ENCODE measurements around the gene SMIM5.

Gene SMIM5

DNA sequence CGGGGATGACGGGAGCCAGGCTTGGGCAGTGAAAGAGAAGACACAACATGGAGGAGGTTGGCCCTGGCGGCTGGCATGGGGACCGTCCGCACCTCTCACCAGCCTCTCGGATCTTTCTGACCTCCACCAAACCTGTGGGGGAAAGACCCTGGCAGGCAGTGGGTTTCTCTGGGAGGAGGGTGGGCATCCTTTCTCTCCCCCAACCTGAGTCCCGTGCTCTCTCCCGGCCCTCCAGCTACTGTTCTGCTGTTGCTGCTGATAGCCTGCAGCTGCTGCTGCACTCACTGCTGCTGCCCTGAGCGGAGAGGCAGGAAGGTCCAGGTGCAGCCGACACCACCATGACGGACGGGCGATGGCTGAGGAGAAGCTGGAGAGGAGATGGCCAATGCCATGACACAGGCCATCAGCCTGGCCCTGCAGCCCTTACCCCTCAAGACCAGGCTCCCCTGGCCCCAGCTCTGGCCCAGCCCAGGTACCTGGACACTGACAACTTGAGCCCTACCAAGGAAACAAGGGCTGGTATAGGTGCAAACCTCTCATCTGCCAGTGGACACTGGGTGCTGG lies 7.4 kb downstream of the SMIM5 start:
- no peak for DNase-seq (ENCODE audit: low read depth in 2 of 2)

DNA sequence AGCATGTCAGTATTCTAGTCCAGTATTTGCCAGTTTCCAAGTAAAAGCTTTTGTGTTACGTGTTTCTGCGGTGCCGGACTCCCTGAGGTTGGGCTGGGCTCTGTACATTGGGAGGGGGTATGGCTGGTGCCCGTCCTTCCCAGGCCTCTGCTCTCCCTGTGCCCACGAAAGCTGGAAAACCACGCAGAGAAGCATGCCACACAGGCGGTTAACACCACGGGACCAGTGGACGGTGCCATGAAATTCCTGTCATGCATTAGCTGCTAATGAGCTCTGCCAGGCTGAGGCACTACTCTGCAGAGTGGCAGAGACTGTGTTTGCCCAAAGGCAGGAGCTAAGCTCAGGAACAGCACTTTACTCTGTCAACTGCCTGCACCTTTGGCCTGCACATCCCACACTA lies 8.1 kb downstream of the SMIM5 start:
- DNase-seq (ENCODE audit: low read depth in 2 of 2): no peak

DNA sequence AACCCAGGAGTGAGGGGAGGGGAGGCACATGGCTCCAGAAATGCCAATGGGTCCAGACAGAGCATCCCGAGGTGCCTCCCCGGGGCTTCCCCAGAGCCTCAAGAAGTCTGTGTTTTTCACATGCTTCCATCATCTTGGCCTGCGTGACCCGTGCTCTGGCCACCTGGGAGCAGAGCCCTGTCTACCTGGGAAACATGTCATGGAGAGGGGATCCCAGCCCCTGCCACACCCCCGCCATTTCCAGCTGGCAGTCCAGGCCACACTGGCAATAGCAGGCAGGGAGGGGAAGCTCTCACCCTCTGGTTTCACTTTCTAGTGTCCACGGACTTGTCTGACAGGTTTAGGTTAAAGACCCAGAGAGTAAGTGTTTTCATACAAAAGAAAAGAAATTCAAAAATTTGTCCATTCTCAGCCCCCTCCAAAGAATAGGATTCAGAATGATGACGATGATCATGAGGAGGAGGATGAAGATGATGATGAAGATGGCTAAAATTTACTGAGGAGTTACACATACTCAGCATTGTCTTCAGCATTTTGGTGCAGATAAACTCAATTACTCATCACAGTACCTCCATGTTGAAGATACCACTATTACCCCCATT lies 9.0 kb downstream of the SMIM5 start:
- no peak for DNase-seq (ENCODE audit: low read depth in 2 of 2)

DNA sequence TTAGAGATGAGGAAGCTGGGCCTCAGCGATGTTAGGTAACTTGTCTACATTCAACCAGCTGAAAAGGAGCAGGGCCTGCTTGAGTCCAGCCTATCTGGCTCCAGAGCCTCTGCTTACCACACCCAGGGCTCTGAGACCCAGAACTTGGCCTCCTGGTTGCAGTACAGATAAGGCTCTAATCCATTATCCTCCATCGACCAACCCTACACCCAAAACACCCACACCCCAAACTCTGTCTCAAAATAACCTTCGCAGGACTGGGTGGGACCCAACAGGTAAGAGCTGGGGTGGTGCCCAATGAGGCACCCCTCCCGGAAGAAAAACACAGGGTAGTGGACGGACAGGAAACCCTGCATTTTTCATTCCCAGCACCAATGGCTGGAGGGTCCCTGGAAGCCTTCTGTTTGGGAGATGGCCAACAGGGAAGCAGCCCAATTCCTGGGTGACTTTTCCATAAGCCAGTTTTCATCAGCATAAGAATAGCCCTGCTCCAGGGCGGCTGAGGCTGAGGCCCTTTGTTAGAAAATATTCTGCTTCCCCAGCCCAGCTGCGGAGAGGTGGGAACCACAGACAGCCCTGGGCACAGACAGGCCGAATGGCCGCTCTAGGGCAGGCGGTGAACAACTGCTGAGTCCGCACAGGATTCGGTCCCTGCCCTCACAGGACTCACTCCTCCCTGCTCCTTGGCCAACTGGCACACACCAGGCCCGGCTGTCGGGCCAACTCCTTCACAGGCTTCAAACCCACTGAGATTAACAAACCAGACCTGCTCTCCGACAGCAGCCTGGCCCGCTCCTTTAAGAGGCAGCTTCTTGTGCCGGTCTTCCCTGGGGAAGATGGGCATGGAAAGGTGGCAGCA lies 9.8 kb downstream of the SMIM5 start:
- no peak for DNase-seq (ENCODE audit: low read depth in 2 of 2)

DNA sequence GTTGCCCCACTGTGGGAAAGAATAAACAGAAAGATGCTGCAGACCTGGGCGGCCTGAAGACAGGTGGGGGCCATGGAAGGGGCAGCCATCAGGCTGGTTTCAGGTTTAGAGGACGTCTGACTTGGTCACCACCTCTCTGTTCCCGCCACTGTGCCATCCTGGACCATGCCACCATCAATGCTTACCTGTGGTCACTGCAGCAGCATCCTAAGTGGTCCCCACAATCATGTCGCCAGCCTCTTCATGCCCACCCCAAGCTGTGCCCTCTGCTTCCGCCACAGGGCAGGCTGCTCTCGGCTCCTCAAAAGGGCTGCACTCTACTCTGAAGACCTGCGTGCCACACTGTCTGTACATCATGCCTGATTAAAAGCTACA lies 10.4 kb downstream of the SMIM5 start:
- DNase-seq (ENCODE audit: low read depth in 2 of 2): no peak

DNA sequence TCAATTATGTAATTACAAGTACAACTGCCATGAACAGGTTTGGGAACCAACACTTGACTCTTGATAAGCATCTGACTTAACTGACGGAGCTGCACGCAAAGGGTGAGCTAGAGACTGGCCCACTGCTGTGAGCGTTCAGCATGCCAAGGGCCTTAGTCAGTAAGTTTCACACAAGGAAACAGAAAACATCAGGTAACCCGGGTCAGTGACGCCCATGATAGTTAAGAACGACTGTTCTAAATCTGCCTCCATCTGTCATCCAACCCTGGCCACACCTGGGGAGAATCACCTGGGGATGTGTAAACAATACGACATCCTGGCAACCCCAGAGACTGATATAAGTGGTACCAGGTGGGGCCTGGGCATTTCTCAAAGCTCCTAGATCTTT lies 12.3 kb downstream of the SMIM5 start:
- DNase-seq (ENCODE audit: low read depth in 2 of 2): no peak

DNA sequence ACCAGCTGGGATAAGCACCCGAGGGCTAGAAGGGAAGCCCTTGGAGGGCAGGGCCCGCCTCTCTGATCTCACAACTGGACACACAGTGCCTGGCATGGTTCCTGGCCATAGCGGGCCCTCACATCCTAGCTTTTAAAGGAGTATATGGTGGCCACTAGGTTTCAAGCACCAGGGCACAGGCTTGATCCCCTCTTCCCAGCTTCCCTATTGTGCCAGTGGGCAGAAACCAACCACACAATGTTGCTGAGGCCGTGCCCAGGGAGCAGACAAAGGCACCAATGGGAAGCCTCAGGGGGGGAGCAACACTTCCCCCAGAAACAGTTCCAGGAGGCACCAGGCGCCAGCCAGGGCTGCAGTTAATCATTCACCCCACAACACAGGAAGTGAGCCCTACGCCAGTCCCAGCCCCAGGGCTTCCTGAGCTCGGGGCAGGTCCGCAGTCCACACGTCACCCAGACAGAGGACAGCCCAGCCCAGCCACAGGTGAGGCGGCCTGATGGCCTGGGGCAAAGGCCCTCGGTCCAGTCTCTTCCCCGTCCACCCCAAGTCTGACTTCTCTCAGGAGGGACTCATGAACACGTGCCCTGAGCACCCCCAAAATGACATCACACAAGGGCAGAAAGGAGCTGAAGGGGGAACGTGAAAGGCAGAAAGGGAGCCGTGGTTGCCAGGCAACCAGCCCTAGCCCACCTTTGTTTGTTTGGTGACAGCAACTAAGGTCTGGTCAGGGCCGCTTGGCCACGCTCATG lies 12.8 kb downstream of the SMIM5 start:
- DNase-seq (ENCODE audit: low read depth in 2 of 2): no peak

DNA sequence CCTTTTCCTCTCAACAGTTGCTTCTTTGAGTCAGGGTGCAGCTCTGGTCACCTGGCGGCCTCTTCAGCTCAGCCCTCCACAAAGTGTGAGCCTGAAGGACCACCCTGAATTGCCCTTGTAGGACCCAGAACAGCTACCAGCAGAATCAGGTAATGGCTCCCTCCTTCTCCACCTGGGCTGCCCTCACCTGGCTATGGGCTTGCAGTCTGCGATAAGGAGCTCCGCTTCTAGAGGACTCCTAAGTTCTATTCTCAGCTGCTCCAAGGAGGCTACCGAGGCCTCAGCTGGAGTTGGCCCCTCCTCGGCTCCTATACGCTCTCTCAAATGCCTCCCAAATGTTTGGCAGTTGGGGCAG lies 13.4 kb downstream of the SMIM5 start:
- DNase-seq (ENCODE audit: low read depth in 2 of 2): no peak

DNA sequence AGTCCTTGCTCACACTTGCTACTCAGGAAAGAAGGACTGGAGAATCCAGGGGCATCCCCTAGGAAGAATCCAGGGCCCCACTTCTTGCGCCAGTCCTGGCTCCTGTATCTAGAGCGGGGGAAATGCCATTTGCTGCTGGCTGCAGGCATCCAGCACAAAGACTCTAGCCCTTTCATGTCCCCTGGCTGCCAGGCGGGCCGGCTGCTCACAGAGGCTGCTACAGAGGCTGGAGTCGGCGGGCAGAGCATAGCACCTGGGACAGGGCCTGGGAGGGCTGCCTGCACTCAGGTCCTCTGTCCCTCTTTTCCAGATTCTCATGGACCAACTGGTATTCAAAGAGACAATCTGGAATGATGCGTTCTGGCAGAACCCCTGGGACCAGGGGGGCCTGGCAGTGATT lies 13.8 kb downstream of the SMIM5 start:
- no peak for DNase-seq (ENCODE audit: low read depth in 2 of 2)

DNA sequence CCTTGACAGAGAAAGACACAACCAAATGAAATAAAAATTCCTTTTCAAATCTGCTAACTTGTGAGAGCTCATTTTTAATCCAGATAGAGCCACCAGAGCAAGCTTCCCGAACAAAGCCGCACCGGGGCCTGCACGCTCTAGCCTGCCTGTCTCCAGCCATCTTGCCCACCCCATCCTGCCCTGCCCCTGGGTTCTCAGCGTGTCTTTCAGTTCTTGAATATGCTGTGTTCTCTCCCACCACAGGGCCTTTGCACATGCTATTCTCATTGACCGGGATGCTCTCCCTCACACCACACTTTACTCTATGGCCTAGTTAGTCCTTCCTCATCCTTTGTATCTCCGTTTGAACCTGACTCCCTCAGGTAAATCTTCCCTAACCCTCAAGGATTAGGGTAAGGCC lies 14.7 kb downstream of the SMIM5 start:
- DNase-seq (ENCODE audit: low read depth in 2 of 2): no peak

DNA sequence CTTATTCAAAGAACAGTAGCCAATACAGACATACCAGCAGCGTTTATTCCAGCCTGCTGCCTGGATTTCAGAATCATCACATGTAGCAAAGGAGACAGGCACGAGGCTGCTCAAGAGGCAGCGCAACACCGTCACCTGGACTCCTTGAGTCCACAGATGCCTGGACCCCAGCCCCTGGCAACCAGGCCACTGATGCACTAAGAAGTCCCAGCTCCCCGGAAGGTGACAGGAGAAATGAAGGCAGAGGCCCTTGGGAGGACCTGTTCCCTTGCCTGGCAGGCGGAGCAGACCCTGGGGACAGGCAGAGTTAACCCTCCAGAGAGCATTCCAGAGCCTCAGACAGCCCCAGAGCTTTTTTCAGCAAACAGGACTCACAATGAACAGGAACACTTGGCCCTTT lies 16.5 kb downstream of the SMIM5 start:
- DNase-seq (ENCODE audit: low read depth in 2 of 2): no peak

DNA sequence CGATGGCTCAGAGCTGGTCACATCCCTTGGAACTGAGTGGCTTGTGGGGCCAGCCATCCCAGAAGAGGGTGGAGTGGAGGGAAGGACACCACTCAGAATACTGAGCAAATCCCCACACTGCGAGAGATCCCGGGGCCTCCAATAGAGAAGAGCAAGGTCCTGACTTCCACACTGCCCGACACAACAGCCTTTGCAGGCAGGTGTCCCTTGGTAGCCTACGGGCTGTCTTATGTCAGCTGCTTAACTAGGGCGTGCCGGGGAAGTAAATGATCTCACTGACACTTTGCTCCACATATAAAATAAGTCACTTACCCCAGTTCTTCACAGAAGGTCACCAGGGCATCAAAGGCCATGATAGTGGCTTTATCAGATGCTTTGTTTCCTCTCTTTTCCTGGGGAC lies 17.6 kb downstream of the SMIM5 start:
- no peak for DNase-seq (ENCODE audit: low read depth in 2 of 2)

DNA sequence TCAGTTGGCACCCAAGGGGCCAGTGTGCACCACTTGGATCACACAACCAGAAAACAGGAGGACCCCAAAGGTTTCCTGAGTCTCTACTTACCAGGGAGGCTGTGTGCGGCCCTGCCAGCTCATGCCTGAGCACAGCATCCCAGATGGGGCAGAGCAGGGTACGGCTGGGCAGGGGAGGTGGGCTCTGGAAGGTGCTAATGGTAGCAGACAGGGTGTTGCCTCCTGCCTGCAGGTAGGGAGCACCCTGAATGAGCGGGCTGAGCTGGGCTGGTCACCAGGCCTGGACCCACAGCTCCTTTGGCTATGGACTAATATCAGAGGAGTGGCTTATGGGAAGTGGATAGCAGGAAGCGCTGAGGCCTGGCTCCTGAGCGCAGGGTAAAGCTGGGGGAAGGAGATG lies 19.1 kb downstream of the SMIM5 start:
- no peak for DNase-seq (ENCODE audit: low read depth in 2 of 2)

DNA sequence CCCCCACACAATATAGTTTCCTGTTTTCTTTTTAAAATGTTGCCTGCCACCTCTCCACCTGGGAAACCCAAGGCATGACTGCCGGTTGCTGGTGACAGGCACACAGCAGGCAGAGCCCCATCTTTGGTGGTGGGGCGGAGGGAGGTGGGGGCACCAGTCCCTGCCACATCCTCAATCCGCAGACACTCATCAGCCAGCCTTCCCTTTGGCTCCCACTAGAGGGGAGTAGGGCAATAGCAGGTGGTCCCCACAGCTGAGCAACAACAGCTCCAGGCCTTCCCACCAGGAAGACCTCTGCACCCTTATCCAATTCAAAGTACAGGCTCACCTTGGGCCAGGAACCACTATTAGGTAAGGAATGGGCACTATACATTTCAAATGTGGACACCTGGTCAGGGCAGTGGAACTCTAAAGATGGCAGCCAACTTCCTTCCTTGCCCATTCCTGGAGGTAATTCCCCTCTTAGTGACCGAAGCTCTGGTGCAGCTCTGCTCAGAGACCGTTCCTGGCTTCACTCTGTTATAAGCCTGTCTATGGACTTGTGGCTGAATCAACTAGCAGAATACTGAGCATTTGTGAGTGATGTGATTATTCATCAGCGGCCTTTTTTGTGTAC lies 19.8 kb downstream of the SMIM5 start:
- no peak for DNase-seq (ENCODE audit: low read depth in 2 of 2)

DNA sequence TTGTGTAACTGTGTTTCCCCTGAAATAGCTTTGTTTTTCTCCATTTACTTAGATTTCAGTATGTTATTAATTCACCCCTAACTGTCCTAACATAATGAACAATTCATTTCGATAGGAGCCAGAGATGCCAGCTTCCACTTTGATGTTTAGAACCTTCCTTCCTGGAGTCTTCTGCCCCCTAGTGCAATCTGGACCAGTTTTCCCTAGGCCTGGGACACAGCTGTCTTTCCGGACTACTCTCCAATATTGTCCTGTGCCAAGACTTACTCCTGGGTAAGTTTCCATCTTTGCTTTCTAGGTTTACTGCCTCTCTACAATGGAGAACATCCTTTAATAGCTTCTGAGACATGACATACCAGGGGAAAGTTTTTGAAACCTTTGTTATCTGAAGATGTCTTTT lies 20.9 kb downstream of the SMIM5 start:
- no peak for DNase-seq (ENCODE audit: low read depth in 2 of 2)

DNA sequence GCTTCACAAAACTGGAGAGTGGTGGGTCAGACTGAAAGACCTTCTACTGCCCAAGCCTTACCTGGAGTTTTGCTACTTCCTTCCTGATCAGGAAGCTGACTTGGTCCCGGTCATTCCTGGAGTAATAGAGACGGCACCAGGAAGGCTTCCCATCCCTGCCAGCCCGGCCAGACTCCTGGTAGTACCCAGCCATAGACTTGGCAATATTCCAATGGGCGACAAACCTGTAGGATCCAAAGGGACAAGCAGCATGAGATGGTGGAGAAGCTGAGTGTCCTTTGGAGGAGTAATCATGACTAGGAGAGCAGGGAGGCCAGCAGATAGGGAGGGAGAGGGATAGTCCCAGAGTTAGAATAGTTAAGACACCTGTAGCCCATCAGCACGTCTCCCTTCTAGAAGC lies 25.0 kb downstream of the SMIM5 start:
- DNase-seq (ENCODE audit: low read depth in 2 of 2): no peak

DNA sequence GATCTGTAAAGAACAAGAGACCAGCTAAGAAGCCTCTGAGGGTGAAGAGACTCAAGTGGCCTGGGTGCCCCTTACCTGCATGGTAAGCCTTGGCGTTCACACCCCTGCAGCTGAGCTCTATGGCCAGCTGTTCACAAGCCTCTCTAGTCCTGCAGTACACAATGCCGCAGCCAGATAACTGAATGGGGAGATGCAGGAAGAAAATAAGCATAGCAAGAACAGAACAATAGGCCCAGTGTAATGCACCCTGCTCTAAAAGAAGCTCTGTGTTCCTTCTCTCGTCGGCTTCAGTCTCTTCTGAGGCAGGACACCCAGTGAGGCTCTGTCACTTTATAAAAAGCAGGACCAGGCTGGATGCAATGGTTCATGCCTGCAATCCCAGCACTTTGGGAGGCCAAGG lies 28.3 kb downstream of the SMIM5 start:
- no peak for DNase-seq (ENCODE audit: low read depth in 2 of 2)

DNA sequence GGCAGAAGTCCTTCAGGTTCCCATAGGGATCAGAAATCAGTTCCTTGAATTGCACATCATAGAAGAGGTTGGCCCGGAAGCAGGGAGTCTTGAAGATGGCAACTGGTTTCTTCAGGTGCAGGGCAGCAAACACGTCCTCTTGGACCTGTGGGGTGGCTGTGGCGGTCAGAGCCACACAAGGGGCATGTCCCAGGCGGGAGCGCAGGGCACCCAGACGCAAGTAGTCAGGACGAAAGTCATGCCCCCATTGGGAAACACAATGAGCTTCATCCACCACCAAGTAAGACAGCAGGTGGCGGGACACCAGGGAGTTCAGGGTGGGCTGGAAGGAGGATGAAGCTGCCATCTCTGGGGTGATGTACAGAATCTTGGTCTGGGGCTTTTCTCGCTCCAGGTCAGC lies 29.3 kb downstream of the SMIM5 start:
- DNase-seq (ENCODE audit: low read depth in 2 of 2): no peak

DNA sequence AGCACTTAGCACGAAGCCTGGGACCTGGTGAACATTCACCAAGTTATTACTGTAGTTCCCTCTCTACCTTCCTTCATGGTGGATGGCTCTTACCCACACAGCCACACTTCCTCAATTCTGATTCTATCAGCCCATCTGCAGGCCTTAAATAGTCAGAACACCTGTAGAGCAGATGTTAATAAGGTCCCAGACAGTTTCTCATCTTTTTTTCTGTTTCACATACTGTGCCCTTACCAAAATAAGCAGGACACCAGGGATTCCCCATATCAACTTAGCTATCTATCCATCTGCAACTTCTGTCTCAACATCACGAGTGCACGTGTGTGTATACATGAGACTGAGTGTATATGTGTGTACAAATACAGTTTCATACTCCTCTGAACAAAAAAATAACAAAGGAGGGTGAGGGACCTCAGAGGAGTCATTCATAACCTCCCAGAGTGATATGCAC lies 30.9 kb downstream of the SMIM5 start:
- DNase-seq (ENCODE audit: low read depth in 2 of 2): no peak

DNA sequence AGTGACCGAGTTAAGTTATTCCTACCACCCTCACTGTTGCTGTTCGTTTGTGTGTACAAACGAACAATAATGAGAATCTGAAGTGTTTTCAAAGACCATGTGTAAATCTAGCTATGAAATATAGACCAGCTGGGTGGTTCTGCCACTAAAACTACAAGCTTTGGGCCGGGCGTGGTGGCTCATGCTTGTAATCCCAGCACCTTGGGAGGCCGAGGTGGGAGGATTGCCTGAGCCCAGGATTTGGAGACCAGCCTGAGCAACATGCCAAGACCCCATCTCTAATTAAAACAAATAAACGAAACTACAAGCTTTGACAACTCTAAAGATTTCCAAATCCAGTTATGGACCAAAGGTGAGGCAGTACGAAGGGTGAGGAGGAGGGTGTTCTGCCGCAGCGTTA lies 32.7 kb downstream of the SMIM5 start:
- DNase-seq (ENCODE audit: low read depth in 2 of 2): no peak

DNA sequence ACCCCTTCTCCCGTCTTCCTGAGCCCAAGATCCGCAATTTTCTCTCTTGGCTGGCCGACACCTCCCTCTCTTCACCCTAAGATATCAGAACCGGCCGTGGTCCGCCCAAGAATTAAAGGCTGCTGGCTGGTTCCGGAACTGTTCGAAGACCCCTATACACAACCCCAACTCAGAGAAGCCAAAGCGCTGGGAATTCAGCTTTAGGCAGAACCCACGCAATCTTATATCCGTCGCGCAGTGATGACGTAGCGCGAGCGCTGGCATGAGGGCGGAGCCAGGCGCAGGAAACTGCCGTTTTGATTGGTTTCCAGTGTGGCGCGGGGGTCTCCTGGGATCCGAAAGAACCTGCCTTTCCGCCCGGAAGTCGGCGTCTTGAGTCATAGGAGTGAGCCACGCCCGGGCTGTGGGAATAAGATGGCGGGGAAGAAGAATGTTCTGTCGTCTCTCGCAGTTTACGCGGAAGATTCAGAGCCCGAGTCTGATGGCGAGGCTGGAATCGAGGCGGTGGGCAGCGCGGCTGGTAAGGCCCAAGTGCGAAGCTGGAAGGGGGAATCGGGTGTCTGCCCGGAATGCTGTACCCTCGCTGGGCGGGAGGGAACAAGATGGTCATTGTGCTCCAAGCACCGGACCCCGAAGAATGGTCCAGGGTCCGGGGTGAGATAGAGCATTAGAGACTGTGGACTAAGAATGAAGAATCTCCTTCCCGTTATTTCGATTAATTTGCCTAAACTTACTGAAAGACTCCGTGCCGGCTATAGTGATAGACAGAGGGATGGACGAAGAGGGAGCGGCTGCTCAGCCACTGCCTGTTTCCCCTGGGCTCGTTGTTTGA lies 33.9 kb downstream of the SMIM5 start, which contains the start of the genes RECQL5 and SAP30BP:
TSS of gene RECQL5 (minus strand) at position 196 of the 832 bp plus-strand sequence. CDS start 597 bp downstream, outside the sequence.
TSS of gene SAP30BP (plus strand) at position 380 of the 832 bp plus-strand sequence. CDS start at position 415, 35 bp downstream.
- peak; percentile 95 to 96 for DNase-seq (ENCODE audit: low read depth in 2 of 2)
